Activated CD4-positive, alpha-beta T cell treated with anti-CD3 and anti-CD28 coated beads, Interleukin-2, amount 10 ng/mL, durations not matched to agents 7 days and 5 days (primary cell): ENCODE results near the gene MAG. TPM values are rescaled to one million over a fixed set of nuclear protein-coding genes. Genes with fewer than 3 reads are reported as not detected.

ENCODE experiments used
- CTCF ChIA-PET: fragments of 350-600 bp; sonication (Branson Sonifier 250); formaldehyde crosslinking; loops from one replicate; lab custom pipeline; 2021; ENCODE audit warnings: antibody characterized with exemption; lab: Charles Lee
- POLR2A ChIA-PET: fragments of 350-600 bp; sonication (Branson Sonifier 250); formaldehyde crosslinking; loops from one replicate; lab custom pipeline; 2021; ENCODE audit warnings: antibody characterized with exemption; lab: Charles Lee
- DNase-seq: peaks from one replicate; pipeline ENCODE4 v3.0.0-alpha.2; 2020
- H3K27ac Mint-ChIP-seq: one replicate; pipeline ENCODE4 v1.8.0; 2021; ENCODE audit warnings: mild to moderate bottlenecking, moderate library complexity, mixed read lengths
- H3K27me3 Mint-ChIP-seq: one replicate; pipeline ENCODE4 v1.8.0; 2021; ENCODE audit warnings: mixed read lengths
- H3K36me3 Mint-ChIP-seq: one replicate; pipeline ENCODE4 v1.8.0; 2021; ENCODE audit warnings: low read depth, mixed read lengths
- H3K4me1 Mint-ChIP-seq: one replicate; pipeline ENCODE4 v1.8.0; 2021; ENCODE audit warnings: mixed read lengths
- H3K4me3 Mint-ChIP-seq: one replicate; pipeline ENCODE4 v1.8.0; 2021; ENCODE audit warnings: mild to moderate bottlenecking, moderate library complexity, mixed read lengths
- H3K9me3 Mint-ChIP-seq: one replicate; pipeline ENCODE4 v1.8.0; 2021; ENCODE audit warnings: mixed read lengths
- microRNA-seq: library from miRNA; unstranded; fragments of <30 nt; microRNA quantifications from one replicate; pipeline ENCODE4 v1.2.0, GENCODE V29; 2021; ENCODE audit warnings: borderline microRNAs expressed, borderline replicate concordance
- total RNA-seq, 2 experiments: library from RNA; stranded (reverse); gene quantifications; one replicate each; pipeline ENCODE4 v1.2.3, GENCODE V29; 2021

MAG gene
- total RNA-seq, 2 experiments from 2014 or later = not detected

DNA sequence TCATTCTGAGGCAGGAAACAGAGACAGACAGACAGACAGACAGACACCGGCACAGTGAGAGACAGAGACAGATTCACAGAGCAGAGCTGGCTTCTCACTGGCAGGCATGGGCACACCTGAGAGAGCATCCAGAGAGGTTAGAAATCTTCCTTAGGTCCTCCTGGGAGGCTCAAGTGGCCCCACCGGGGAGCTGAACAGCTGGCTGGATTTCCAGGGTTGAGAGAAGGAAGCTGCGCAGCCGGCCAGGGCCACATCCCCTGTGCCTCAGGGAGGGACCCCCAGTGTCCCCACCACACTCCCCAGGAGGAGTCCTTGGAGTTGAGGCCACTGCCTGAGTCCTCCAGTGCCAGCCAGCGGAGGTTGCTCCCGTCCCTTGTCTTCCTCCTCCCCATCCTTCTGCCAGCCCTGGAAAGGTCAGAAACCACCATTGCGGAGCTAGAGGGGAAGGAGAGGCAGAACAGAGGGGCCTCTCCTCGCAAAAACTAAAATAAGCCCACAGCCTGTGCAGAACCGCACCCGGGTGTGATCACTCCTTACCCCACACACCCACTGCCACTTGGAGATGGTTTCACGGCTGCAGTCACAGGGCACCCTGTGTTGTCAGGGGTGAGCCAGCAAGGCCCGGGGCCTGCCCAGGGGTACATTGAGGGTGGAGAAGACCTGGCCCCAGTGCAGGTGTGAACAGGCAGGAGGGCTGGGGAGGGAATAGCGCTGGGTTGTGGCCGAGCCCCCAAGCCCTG, 70.5 kb downstream of the MAG start:
- CTCF ChIA-PET = interaction anchor here (2.4 kb wide), 1 partner anchor 9 kb away, joined by 6 read pairs; no protein-coding TSS in a partner anchor
- POLR2A ChIA-PET = no interaction called here
- no peak overlapping the region for H3K4me3 Mint-ChIP-seq
- H3K4me1 Mint-ChIP-seq = peaks cover 7% of the 10 kb centered on the region
- H3K9me3 Mint-ChIP-seq = no peaks in the 10 kb centered on the region
- no peaks in the 10 kb centered on the region for H3K36me3 Mint-ChIP-seq
- H3K27ac Mint-ChIP-seq = no peak overlapping the region
- DNase-seq = no peak
- peaks cover 8% of the 10 kb centered on the region for H3K27me3 Mint-ChIP-seq

DNA sequence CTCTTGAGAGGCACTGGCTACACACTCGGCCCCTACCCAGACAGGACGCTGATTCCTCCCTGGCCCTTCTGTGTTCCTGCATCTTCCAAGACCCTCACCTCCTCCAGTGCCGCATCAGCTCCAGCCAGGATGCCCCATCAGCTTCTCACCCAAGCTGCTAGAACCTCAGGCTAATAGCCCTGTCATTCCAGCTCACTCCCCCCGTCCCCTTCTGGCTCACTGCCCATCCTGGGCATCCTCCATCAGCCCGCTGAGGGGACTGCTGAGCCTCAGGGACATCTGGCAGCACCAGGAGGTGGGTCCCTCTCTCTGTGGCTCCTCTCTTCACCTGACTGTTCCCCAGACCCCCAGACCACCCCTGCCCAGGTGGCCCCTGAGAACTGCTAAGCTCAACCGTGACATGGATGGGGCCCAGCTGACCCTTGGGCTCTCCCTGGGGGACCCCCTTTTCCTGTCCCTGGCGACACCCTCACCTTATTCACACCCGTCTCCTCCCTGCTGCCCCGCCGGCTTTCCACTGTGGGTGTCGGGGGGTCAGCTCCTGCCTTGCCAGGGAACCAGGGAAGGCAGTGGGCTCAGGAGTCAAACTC, 71.1 kb downstream of the MAG start:
- Mint-ChIP-seq H3K27ac (no peak overlapping the region), H3K4me1 (peaks cover 4% of the 10 kb centered on the region), H3K9me3 (no peaks in the 10 kb centered on the region), H3K4me3 (no peak overlapping the region), H3K36me3 (no peaks in the 10 kb centered on the region), H3K27me3 (peaks cover 15% of the 10 kb centered on the region)
- CTCF ChIA-PET = interaction anchor here (2.4 kb wide), 1 partner anchor 10 kb away, joined by 6 read pairs; no protein-coding TSS in a partner anchor
- no peak for DNase-seq
- POLR2A ChIA-PET = no interaction called here

Small RNA genes within 50 kb of the gene (microRNA-seq; reads per million reads assigned to microRNA genes)
- not detected for gene MIR5196

Other genes starting within 250 kb of the MAG start
- gene FXYD3, start 176.3 kb upstream of the MAG start, total RNA-seq = not detected
- under 1 TPM; 0.37 to 0.40 TPM for gene LGI4, start 157.1 kb upstream of the MAG start, total RNA-seq
- 1 to 10 TPM; 1.0 to 1.8 TPM for gene FXYD1, start 153.3 kb upstream of the MAG start, total RNA-seq
- 1 to 10 TPM; 4.5 to 5.0 TPM for gene FXYD7, start 148.9 kb upstream of the MAG start, total RNA-seq
- gene FXYD5, start 137.4 kb upstream of the MAG start, total RNA-seq = 100 to 1,000 TPM; 455 to 524 TPM
- gene FAM187B, start 63.4 kb upstream of the MAG start, total RNA-seq = not detected
- gene LSR, start 43.2 kb upstream of the MAG start, total RNA-seq = 1 to 10 TPM; 3.5 to 3.6 TPM
- gene USF2, start 23.2 kb upstream of the MAG start, total RNA-seq = 100 to 1,000 TPM; 150 to 162 TPM
- 1 to 10 TPM in 1 of 2 experiments, under 1 TPM in 1; 0.92 to 1.2 TPM for gene HAMP, start 9.6 kb upstream of the MAG start, total RNA-seq
- gene CD22, start 37.0 kb downstream of the MAG start, total RNA-seq = under 1 TPM in 1 of 2 experiments, not detected in 1; 0.21 TPM
- not detected for gene FFAR1, start 55.7 kb downstream of the MAG start, total RNA-seq
- gene FFAR3, start 66.3 kb downstream of the MAG start, total RNA-seq = not detected
- not detected for gene GPR42, start 78.9 kb downstream of the MAG start, total RNA-seq
- gene FFAR2, start 156.1 kb downstream of the MAG start, total RNA-seq = not detected
- gene KRTDAP, start 198.3 kb downstream of the MAG start, total RNA-seq = not detected
- gene DMKN, start 221.5 kb downstream of the MAG start, total RNA-seq = not detected
- not detected for gene SBSN, start 236.2 kb downstream of the MAG start, total RNA-seq
- not detected for gene GAPDHS, start 241.3 kb downstream of the MAG start, total RNA-seq